NT2/D1 (cell line): Measurements from ENCODE around the gene ARIH1.

ENCODE experiments used
- DNase-seq: peaks from one replicate; pipeline ENCODE4 v3.0.0-alpha.2; 2011; ENCODE audit warnings: low read depth, low spot score
- H3K27me3 ChIP-seq: 2 replicates; pipeline ENCODE4 v1.6.0; 2011; ENCODE audit warnings: mild to moderate bottlenecking; ENCODE audit not compliant: insufficient read length, insufficient read depth
- H3K36me3 ChIP-seq: 2 replicates; pipeline ENCODE4 v1.6.1; 2011; ENCODE audit warnings: mild to moderate bottlenecking, low read length, mixed read lengths; ENCODE audit not compliant: insufficient read depth, insufficient read length
- H3K4me1 ChIP-seq: 2 replicates; pipeline ENCODE4 v1.5.1; 2011; ENCODE audit not compliant: insufficient read depth, insufficient read length
- H3K4me3 ChIP-seq: 2 replicates; pipeline ENCODE4 v1.5.1; 2011; ENCODE audit warnings: low read depth; ENCODE audit not compliant: insufficient read length
- H3K9ac ChIP-seq: 2 replicates; pipeline ENCODE4 v1.6.0; 2011; ENCODE audit warnings: low read depth; ENCODE audit not compliant: insufficient read length
- H3K9me3 ChIP-seq: 2 replicates; pipeline ENCODE4 v1.5.1; 2011; ENCODE audit warnings: mild to moderate bottlenecking, low read length; ENCODE audit not compliant: insufficient read depth
- SUZ12 ChIP-seq: IDR thresholded peaks from 2 replicates; pipeline ENCODE4 v1.6.1; 2011; ENCODE audit not compliant: insufficient read length, insufficient read depth; ENCODE audit errors: extremely low read depth
- YY1 ChIP-seq: IDR thresholded peaks from 2 replicates; pipeline ENCODE4 v1.6.1; 2011; ENCODE audit not compliant: insufficient read length, insufficient read depth
- ZNF274 ChIP-seq: IDR thresholded peaks from 2 replicates; pipeline ENCODE4 v1.6.1; 2011; ENCODE audit warnings: mild to moderate bottlenecking, low read depth, low read length

Gene ARIH1

GRCh38 chr15:72496783-72497182, 22.7 kb downstream of the ARIH1 start:
- no peak for TF ChIP-seq YY1
- no peak for TF ChIP-seq SUZ12
- no peak for TF ChIP-seq ZNF274
- Histone ChIP-seq H3K9ac (no peak overlapping the region), H3K36me3 (peaks cover 33% of the 10 kb centered on the region), H3K27me3 (no peaks in the 10 kb centered on the region), H3K4me3 (no peak overlapping the region), H3K4me1 (no peaks in the 10 kb centered on the region), H3K9me3 (no peaks in the 10 kb centered on the region)
- no peak for DNase-seq

- TF ChIP-seq ZNF274 (no peak), YY1 (no peak), SUZ12 (no peak)
- Histone ChIP-seq H3K9ac (no peak overlapping the region), H3K4me1 (no peaks in the 10 kb centered on the region), H3K4me3 (no peak overlapping the region), H3K9me3 (no peaks in the 10 kb centered on the region), H3K36me3 (peaks cover 34% of the 10 kb centered on the region), H3K27me3 (no peaks in the 10 kb centered on the region)
- DNase-seq = no peak
These were observed 23.3 kb downstream of the ARIH1 start for GRCh38 chr15:72497402-72497801.

GRCh38 chr15:72502220-72502809, 28.2 kb downstream of the ARIH1 start:
- TF ChIP-seq YY1 (no peak), ZNF274 (no peak), SUZ12 (no peak)
- Histone ChIP-seq H3K36me3 (peaks cover 30% of the 10 kb centered on the region), H3K9ac (no peak overlapping the region), H3K27me3 (no peaks in the 10 kb centered on the region), H3K4me3 (no peak overlapping the region), H3K4me1 (no peaks in the 10 kb centered on the region), H3K9me3 (no peaks in the 10 kb centered on the region)
- no peak for DNase-seq

- Histone ChIP-seq H3K27me3 (no peaks in the 10 kb centered on the region), H3K4me3 (no peak overlapping the region), H3K36me3 (peaks cover 30% of the 10 kb centered on the region), H3K4me1 (no peaks in the 10 kb centered on the region), H3K9me3 (no peaks in the 10 kb centered on the region), H3K9ac (no peak overlapping the region)
- TF ChIP-seq ZNF274 = no peak
- TF ChIP-seq YY1 = no peak
- no peak for TF ChIP-seq SUZ12
- DNase-seq = no peak
These were observed 29.0 kb downstream of the ARIH1 start for GRCh38 chr15:72503147-72503546.

DNA sequence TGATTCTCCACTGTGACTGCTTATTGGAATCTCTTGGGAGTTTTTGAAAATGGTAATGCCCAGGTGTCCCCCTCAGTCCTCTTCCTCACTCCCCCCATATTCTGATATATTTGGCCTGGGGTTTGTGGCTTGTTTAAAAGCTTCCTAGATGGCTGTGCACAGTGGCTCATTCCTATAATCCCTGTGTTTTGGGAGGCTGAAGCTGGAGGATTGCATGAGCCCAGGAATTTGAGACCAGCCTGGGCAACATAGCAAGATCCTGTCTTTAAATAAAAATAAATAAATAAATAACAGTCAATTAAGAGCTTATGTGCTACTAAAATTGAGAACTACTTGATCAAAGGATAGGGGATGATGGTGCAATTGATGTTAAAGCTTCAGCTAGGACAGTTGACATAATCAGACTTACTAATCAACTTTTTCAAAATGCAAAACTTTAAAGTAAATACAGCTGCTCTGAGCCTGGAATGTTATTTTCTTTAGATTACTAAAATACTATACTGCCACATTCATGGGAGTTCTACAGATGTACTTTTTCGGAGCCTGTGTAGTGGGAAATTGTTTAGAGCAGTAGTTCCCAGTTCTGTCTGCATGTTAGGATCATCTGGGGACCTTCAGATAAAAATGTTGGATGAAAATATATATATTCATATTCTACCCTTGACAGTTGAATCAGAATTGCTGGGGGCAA, 33.4 kb downstream of the ARIH1 start:
- Histone ChIP-seq H3K36me3 (peaks cover 4% of the 10 kb centered on the region), H3K4me1 (no peaks in the 10 kb centered on the region), H3K27me3 (no peaks in the 10 kb centered on the region), H3K9ac (no peak overlapping the region), H3K4me3 (no peak overlapping the region), H3K9me3 (no peaks in the 10 kb centered on the region)
- no peak for TF ChIP-seq ZNF274
- TF ChIP-seq SUZ12 = no peak
- no peak for TF ChIP-seq YY1
- DNase-seq = no peak

DNA sequence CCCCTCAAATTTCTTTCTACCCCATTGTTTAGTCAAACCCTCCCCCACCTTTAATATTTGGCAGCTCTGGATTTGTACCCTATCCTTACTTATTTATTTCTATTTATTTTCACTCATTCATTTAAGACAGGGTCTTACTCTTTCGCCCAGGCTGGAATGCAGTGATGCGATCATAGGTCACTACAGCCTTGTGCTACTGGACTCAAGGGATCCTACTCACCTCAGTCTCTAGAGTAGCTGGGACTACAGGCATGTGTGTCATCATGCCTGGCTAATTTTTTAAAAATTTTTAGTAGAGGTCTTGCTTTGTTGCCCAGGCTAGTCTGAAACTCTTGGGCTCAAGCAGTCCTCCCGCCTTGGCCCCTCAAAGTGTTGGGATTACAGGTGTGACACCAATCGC, 35.4 kb downstream of the ARIH1 start:
- Histone ChIP-seq H3K36me3 (peaks cover 2% of the 10 kb centered on the region), H3K4me1 (no peaks in the 10 kb centered on the region), H3K4me3 (no peak overlapping the region), H3K27me3 (no peaks in the 10 kb centered on the region), H3K9me3 (no peaks in the 10 kb centered on the region), H3K9ac (no peak overlapping the region)
- TF ChIP-seq YY1 (no peak), ZNF274 (no peak), SUZ12 (no peak)
- no peak for DNase-seq

DNA sequence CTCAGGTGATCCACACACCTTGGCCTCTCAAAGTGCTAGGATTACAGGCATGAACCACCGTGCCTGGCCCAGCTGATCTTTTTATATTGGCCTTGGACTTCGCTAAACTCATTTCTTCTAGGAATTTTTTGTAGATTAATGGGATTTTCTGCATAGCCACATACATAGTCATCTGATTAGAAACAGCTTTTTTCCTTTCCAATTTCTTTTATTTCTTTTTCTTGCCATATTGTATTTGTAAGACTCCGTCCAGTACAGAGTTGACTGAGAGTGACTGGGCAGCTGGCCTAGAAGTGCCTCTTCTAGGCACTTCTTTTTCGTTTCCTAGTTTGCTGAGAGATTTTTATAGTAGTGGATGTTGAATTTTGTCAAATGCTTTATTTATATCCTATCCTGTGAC, 37.4 kb downstream of the ARIH1 start:
- Histone ChIP-seq H3K4me3 (no peak overlapping the region), H3K36me3 (peaks cover 6% of the 10 kb centered on the region), H3K9ac (no peak overlapping the region), H3K27me3 (no peaks in the 10 kb centered on the region), H3K4me1 (no peaks in the 10 kb centered on the region), H3K9me3 (no peaks in the 10 kb centered on the region)
- TF ChIP-seq YY1 = no peak
- TF ChIP-seq ZNF274 = no peak
- no peak for TF ChIP-seq SUZ12
- no peak for DNase-seq
